ENCODE data around the gene NKX3-2.
A peak's percentile ranks its signal among the peaks of the same experiment; 100 is the strongest.
"Not testable (repeated sequence)": the region's sequence is repeated elsewhere in the genome, so short reads cannot be mapped to it uniquely, and the experiment has no call there.

The NKX3-2 gene

DNA sequence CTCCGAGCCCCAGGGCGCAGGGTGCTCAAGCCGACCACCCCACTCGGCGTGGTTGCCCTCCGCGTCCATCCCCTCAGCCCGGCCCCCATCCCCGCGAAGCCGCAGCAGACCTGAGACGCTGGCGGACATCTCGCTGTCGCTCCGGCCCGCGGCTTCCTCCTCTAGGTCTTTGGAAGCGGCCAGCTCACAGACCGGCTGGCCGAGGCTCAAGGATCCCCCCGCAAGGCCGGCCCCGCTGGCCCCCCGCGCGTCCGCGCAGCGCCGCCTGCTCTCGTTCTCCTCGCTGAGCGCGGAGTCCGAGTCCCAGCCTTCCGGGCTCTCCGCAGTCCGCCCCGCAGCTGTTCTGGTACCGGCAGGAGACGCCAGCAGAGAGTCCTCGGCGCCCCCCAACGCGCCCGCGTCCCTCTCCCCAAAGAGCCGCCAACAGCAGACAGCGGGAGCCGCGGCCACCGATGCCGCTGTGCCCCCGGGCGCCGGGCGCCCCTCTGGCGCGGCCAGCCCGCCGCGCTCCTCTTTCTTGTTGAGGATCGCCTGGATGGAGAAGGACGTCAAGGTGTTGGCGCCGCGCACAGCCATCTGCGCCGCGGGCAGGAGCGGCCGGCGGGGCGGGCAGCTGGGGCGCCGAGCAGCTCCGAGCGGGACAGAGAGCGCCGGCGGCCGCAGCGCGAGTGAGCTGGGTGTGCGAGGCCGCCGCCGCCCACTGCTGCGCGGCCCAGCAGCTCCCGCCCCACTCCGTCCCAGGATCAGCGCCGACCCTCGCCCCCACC, at the start of gene NKX3-2:
Gene NKX3-2, minus strand, starts transcription at position 670 of the 767 bp plus-strand sequence. Its CDS starts 94 bp downstream, at position 576.
- peak; percentile 23 to 34 for DNase-seq

DNA sequence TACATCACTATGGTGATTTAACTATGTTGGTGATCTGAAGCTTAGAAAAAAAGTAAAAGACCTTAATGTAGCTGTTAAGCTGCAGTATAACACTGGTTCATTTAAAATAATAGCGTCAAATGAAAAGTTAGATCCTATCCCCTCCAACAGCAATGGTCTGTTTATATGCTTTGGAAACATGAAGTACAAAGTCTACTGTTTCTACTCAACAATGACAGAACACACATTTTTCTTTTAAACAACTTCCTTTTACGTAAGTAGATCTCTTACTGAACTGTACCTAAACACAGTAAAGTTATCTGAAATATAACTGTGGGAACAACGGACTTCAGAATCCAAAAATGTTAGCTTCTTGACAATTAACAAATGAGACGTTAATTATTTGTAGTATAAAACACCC, 47.9 kb upstream of the NKX3-2 start:
- no peak for DNase-seq

DNA sequence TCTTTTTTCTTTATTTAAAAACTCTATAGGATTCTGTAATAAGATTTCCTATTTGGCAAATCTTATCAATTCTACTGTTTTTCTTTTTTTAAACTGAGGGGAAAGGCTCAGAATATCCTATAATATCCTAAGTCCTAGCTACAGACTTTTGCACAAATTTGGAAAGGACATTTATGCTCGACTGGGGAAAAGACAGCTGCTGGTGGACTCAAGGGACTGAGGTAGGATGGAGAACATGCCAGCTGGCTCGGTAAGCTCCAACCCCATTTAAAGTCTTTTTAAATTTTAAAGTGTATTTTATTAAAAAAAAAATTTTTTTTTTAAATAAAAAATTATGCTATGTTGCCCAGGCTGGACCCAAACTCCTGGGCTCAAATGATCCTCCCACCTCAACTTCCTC, 46.5 kb upstream of the NKX3-2 start:
- no peak for DNase-seq

DNA sequence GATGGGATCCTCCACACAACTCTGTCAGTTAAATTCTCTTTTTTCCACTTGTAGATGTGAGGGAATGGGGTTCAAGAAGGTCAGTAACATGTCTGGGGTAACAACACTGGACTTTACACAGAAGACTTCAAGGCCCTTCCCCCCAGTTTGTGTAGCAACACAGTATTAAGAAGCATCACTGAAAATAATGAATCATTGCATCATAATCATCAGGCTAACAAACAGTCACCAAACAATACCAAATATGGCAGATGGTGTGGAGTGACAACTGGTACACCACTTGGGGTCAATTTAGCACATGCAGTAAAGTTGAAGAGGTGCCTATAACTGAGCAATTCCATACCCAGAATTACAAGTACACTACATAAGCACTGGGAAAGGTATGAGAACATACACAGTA, 44.6 kb upstream of the NKX3-2 start:
- DNase-seq = no peak

DNA sequence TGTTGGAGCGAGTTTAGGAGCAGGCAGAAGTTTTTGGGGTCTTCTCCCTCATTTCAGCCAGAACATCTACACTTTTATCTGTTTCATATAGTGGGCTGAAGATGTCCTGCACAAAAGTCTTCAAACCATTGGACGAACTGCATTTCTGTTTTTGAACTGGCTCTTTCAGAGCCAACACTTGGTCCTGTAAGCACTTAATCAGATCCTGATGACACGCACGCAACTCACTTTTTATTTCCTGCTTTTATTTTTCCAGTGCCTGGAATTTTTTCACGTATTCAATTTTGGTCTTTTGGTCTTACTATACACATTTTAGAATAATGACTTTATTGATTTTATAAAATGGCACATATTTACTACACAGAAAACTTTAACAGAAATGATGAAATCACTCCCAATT, 40.2 kb upstream of the NKX3-2 start:
- DNase-seq = no peak

DNA sequence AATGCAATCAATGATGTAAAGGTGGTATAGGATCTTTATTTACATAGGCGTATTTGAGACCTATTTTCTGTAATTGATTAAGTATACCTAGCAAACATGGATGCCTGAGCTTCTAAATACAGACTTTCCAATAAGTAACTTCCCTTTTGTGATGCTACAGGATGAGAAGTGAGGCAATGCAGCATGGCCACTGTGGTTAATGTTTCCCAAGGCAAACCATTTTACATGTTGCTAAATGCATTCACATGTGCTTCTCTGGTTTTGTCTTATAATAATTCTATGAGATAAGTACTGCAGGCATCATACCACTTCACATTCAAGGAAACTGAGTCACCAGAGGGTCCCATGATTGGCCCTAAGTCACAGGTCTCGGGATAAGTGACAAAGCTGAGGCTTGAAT, 35.7 kb upstream of the NKX3-2 start:
- DNase-seq = no peak

DNA sequence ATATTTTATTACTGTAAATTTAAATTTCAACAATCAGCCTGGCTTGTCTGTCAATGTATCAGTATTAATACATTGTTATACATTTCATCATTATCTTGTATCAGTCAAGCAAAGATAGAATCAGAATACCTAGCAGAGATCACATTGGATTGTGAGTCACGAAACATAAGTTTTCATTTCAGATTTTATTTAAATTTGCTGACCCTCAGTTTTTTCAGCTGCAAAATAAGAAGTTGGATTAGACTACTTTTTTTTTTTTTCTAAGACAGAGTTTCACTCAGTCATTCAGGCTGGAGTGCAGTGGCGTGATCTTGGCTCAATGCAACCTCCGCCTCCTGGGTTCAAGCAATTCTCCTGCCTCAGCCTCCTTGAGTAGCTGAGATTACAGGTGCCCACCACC, 33.4 kb upstream of the NKX3-2 start:
- DNase-seq = no peak

DNA sequence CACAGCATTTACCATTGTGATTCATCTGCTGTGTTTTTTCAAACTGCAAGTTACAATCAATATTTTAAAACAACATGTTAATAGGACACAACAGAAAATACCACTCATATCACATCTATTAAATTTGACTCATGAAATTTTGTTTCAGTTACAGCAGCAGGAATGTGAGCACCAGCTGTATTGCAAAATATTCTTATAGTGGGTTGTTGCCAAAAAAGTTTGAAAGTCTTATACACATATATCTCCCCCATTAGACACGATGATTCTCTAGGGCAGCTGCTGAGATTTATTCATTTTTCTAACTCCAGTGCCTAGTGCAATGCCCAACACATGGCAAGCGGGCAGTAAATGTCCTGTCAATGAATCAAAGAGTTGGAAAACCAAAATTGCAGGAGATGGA, 26.6 kb upstream of the NKX3-2 start:
- DNase-seq = no peak

DNA sequence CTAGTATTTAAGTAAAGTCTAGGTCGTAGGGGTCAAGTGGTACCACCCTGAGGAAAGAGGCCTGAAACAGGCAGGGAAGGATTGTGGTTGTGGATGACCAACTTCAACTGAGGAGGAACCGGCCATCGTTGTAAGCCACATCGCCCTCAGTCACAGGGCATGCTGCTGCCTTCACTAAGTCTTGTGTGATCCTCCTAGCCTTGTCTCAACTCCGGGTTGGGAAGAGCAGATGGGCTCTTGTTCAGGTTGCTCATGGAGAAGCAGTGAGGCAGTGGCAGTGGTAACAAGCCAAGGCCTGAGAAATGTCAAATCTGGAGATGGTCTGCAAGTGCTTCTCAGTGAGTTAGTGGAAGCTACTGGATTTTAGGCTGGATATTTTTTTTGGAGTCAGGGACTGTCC, 22.8 kb upstream of the NKX3-2 start:
- DNase-seq = no peak

DNA sequence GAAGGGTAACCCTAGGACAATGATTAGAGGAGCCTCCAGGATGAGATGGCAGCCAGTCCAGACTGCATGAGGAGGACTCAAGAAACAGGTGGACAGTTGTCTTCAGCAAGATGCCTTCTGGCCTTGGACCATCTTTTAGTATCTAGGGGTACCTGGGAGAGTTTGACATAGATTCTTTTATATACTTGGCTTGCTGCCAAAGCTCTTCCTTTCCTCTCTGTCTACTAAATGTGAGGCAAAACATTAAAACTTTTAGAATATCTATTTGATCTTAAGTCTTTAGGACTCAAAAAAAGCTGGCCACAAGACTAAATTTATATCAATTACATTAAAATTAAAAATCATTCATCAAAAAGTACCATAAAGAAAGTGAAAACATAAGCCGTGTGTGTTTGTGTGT, 18.6 kb upstream of the NKX3-2 start:
- DNase-seq = no peak

DNA sequence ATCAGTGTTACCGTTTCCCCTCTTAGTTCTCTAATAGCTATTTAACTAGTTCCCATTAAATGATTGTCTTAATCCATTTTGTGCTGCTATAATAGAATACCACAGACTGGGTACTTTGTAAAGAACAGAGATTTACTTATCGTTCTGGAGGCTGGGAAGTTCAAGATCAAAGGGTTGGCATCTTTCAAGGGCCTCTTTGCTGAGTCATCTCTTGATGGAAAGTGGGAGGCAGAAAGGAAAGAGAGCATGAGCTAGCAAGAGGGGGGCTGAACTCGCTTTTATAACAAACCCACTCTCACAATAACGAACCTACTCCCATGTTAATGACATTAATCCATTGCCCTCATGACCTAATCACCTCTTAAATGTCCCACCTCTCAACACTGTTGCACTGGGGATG, 17.4 kb upstream of the NKX3-2 start:
- no peak for DNase-seq

DNA sequence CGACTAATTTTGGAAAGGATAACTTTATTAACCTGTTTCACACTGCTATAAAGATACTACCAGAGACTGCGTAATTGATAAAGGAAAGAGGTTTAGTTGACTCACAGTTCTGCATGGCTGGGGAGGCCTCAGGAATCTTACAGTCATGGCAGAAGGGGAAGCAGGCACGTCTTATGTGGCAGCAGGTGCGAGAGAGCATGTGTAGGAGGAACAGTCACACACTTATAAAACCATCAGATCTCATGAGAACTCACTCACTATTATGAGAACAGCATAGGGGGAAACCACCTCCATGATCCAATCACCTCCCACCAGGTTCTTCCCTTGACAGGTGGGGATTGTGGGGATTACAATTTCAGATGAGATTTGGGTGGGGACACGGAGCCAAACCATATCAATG, 15.8 kb upstream of the NKX3-2 start:
- DNase-seq = not testable (repeated sequence)

DNA sequence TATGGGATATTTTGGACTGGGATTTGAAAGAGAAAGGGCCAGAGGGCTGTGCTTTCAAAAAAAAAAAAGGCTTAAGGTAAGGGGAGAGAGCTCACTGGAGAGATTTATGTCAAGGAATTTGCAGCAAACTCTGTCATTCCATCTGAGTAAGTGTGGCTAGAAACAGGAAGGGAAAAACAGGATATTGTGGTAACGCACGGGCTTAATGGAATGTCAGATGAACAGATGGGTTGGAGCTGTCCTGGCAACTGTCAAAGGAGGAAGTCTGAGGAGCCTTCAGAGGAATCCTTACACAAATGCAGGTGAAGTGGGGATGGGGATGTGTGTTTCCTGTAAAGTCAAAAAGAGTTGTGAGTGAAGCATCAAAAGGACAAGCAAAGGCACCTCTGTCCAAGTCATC, 15.1 kb upstream of the NKX3-2 start:
- DNase-seq = no peak

DNA sequence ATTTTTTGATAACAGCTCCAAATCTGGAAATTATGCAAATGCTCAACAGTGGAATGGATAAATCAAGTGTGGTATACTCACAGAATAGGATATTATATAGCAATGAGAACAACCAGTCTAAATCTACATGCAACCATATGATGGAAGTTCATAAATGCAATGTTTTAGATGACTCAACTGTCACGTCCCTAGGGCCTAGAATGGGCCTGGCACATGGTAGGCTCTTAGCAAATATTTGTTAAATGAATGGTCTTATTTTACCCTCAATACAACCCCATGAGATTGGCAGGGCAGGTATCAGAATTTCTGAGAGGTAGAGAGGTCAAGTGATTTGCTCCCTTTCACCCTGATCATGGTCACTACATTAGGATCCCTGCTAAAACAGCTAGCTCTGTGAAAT, 14.6 kb upstream of the NKX3-2 start:
- DNase-seq = no peak

DNA sequence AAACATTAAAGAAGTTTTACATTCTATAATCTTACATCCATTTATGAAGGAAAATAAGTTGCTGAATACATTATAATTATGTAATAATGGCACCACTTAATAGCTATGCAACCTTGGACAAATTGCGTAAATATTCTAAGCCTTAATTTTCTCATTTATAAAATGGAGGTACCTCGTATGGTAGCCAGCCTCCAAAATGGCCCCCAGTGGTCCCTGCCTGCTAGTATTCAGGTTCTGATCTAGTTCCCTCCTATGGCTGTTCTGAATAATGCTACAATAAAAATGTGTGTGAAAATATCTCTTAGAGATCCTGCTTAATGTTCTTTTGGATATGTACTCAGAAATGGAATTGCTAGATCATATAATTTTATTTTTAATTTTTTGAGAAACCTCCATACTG, 11.0 kb upstream of the NKX3-2 start:
- DNase-seq = no peak

DNA sequence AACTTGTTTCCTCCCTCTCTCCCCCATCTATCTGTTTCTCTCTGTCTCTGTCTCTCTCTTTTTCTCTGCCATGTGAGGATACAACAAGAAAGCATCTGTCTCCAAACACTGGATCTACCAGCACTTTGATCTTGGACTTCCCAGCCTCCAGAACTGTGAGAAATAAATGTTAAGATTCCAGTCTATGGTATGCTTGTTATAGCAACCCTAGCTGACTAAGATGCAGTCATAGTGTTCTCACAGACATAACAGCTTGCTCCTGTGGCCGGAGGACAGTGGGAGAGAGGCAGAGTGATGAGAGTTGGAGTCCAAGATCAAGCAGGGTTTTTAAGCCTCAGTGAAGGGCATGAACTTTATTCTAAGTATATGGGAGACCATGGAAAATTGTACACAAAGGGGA, 8.8 kb upstream of the NKX3-2 start:
- DNase-seq = no peak

DNA sequence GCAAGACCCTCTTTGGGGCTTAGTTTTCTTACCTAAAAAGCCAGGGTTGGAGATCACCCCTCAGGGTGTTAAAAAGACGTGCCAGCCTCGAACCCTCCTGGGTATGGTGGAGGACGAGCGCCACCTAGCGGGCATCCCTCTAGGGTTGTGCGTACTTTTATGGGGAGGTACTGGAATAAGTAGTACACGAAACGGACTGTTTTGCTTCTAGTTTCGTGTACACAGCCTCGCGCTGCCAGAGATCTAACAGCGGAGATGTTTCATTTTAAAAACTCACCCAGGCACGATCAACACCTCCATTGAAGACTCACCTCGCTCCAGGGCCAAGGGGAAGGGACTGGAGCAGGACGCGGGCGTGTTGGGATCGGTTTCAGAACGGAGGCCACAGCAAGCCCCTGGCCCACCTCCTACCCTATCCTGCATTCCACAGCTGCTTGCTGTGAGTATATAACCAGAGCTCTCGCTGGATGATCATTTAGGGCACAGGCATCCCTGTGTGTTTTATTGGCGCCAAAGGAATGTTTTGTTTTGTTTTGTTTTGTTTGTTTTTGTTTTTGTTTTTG, 4.8 kb upstream of the NKX3-2 start:
- DNase-seq = peak; percentile 92

DNA sequence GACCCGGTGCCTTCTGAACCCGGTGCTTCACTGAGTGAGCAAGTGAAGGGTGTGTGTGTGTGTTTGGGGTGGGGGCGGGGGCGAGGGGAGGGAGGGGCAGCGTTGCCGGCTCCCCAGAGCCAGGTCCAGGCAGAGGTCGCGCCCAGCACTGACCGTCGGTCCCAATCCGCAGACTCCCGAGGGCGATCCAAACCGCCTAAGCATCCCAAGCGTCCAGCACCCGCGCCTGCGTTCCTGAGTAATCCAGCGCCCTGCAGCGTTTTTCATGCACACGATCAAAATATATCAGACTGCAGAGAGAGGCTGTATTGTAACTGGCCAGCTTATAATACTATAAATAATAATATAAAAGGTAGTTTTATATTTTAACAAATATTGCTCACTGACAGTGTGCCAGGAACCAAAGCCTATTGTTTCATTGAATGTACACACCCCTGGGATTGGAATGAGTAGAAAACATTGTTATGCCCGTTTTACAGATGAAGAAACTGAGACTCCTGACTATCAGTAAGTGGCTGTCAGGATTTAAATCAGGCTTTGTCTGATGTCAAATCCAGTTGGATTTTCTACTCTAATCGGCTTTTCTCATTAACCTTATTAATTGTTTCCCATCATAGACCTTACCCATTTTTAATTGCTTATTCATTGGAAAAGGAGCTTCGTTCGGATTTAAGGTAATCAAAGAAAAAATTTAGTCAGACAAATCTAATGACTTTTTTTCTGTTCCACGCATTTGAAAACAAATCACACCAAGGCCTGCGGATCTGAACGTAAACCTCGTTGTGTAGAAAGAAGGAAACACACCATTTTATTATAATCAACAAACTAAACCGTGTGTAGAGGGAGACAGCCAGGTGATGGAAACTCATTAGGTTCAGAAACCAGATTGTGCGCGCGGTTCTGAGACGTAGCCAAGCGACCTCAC, 4.0 kb upstream of the NKX3-2 start:
- DNase-seq = peak in 1 of 2 experiments; percentile 36

DNA sequence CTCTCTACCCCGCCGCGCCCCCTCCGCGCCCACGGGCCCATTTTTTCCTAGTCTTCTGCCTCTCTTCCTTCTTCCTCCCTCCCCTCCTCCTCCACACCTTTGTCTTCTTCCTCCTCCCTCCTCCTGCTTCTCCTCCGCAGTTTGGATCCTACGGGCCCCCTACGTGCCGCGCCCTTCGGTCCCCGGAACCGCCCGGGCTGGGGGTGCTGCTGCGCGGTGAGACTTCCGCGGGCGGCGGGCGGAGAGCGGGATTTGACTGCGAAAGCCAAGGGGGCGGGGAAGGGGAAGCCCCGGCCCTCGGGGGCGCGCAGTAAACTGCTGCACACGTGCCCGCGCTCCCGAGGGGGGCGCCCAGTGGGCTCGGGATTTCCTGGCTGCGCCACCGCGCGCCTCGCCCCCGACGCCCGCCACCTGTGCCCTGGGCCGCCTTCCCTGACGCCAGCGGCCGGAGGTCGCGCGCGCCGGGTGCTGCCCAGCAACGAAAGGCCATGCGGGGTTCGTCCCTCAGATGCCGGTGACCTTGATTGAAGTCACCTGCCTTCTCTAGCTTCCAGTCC, 3.3 kb upstream of the NKX3-2 start:
- peak; percentile 48 to 72 for DNase-seq

DNA sequence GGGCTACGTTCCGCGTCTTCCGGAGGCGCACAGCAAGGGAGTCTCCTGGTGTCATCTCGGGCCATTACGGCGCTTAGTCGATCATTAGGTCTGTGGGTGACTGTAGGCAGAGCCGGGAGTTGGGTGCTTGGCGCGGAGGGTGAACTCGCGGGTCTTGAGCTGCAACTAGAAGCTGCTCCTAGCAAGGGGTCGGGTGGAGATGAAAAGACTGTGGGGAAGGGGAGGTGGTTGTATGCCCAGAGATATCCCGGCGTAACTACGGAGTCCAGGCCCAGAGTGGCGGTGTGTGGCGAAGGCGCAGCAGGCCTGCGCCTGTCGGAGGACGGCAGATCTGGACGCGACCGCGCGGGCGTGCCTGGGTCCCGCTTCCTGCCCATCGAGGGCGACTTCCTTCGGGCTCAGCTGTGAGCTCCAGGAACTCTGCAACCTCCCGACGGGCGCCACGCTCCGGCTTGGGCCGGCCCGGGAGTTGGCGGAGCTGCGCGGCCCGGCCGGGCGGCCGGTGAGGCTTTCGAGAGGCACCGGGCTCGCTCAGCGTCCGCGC, 2.7 kb upstream of the NKX3-2 start:
- peak in 1 of 2 experiments; percentile 6 for DNase-seq

DNA sequence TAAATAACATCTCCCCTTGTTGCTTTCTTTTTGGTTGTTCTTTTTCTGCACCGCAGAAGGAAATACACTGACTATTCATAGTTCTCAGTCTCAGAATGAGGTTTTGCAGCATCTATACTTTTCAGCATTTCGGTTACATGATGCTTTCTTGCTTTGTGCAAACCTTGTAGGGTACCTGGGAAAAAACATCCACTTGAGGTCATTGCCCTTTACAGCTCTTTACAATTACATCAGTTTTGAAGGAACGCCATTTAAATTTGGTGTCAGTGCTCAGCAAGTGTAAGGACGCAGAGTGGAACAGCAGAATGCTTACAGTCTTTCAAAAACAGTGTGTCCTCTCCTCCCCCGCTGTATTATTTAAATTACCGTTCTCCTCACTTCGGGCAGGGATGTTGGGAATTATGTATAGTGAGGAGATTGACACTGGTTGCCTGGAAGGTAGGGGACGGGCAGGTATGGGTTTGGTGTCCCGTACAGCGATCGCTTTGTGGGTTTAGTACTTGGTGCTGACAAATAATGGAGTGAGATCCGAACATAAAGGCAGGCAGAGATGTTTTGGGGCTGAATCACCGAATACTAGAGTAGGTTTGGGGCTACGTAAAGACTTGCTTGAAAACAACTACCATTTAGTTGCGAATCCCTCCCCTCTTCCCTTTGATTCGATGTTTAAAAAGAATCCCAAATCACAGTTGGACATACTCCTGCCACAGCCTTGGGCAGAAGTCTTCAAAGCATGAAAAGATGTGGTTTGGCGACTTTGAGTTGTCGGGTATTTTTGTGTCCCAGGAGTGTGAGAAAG, 2.0 kb upstream of the NKX3-2 start:
- DNase-seq = no peak

DNA sequence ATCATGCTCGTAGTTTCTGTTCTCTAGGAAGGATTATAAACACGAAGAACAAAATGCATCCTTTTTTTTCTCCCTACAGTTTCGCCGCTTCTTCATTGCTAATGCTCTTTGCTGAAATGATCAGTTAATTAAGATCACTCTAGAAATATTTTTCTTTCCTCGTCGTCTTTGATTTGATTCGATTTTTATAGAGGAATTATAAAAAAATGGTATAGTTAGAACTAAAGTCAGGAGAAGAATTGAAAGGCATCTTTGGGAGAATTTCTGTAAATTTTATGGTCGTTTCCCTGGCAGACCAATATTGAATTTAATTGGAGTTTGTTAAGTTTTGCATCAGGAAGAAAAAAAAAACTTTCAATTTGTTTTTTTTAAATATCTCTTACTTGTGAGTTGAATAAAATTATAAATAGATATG, 1.1 kb upstream of the NKX3-2 start:
- no peak for DNase-seq

All from NCI-H2081 (cell line).